MM.1S (cell line): Measurements from ENCODE around the gene GPRC5D.

Source experiments
- CTCF ChIP-seq: fragments of 300-600 bp; sonication (generic); IDR thresholded peaks from 2 replicates; pipeline ENCODE4 v1.5.1; 2016; ENCODE audit warnings: antibody characterized with exemption, low read length, mixed read lengths
- EZH2 ChIP-seq: fragments of 300-600 bp; sonication (generic); optimal IDR thresholded peaks from 2 replicates; pipeline ENCODE3; 2017; ENCODE audit warnings: low read depth, mild to moderate bottlenecking, antibody characterized with exemption, low read length, mixed read lengths

DNA sequence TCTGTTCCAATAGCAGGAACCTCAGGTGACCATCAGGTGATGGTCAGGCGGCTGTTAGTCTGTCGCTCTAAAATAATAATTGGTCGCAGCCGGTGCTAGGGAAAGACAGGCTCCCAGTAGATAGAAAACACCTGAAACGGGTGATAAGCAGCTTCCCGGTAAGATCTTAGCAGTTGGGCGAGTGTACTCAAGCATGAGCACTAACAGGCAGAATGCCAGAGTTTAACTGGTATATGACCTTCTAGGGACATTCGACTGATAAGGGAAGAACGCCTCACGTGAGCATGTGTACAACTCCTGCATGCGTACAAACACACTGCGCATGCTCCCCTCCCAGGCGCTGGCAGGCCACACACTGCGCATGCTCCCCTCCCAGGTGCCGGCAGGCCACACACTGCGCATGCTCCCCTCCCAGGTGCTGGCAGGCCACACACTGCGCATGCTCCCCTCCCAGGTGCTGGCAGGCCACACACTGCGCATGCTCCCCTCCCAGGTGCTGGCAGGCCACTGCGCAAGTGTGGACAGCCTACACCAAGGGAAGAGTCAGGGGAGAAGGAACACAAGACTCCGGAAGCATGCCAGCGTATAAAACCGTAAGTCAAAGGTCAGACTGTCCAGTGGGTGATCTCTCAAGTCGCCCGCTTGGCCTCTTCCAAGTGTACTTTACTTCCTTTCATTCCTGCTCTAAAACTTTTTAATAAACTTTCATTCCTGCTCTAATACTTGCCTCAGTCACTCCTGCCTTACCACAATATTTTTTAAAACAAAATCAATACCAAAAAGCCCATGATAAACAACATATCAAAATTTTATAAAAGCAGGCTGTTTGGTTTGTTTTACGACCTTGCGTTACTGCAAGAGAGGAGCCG lies 24.5 kb downstream of the GPRC5D start:
- TF ChIP-seq CTCF (no peak), EZH2 (no peak)
